Activated T-helper 1 cell treated with anti-CD3 and anti-CD28 coated beads, Interleukin-12 subunit alpha, Interleukin-12 subunit beta, Interleukin-2, Interleukin-4 antibody, amounts not matched to agents 30 ng/mL and 10 ng/mL and 1 ng/mL, durations not matched to agents 14 hours and 24 hours and 36 hours (primary cell): ENCODE results near the gene IRF2BP2. TPM values are rescaled to one million over a fixed set of nuclear protein-coding genes. Genes with fewer than 3 reads are reported as not detected.
"Not testable (repeated sequence)": the region's sequence is repeated elsewhere in the genome, so short reads cannot be mapped to it uniquely, and the experiment has no call there.

Source experiments
- DNase-seq: peaks from one replicate; pipeline ENCODE4 v3.0.0; 2021; ENCODE audit warnings: low spot score
- H3K27ac Mint-ChIP-seq: one replicate; pipeline ENCODE4 v1.8.0; 2021; ENCODE audit warnings: mild to moderate bottlenecking, mixed read lengths
- H3K27me3 Mint-ChIP-seq: one replicate; pipeline ENCODE4 v1.8.0; 2022; ENCODE audit warnings: mild to moderate bottlenecking, moderate library complexity, mixed read lengths; ENCODE audit not compliant: insufficient read depth
- H3K36me3 Mint-ChIP-seq: one replicate; pipeline ENCODE4 v1.8.0; 2021; ENCODE audit warnings: low read depth, mixed read lengths
- H3K4me1 Mint-ChIP-seq: one replicate; pipeline ENCODE4 v1.8.0; 2021; ENCODE audit warnings: low read depth, mixed read lengths
- H3K4me3 Mint-ChIP-seq: one replicate; pipeline ENCODE4 v1.8.0; 2021; ENCODE audit warnings: mild to moderate bottlenecking, moderate library complexity, mixed read lengths
- H3K9me3 Mint-ChIP-seq: one replicate; pipeline ENCODE4 v1.8.0; 2021; ENCODE audit warnings: mixed read lengths
- intact Hi-C: fragments of 100-400 bp; cut with micrococcal nuclease; formaldehyde crosslinking; loops from one replicate; pipeline ENCODE4 v1.15.1; 2024
- total RNA-seq: library from RNA; stranded (reverse); gene quantifications from 2 replicates; pipeline ENCODE4 v1.2.3, GENCODE V29; 2022

IRF2BP2 gene
- total RNA-seq, 1 donor from 2014 or later: 243 TPM

DNA sequence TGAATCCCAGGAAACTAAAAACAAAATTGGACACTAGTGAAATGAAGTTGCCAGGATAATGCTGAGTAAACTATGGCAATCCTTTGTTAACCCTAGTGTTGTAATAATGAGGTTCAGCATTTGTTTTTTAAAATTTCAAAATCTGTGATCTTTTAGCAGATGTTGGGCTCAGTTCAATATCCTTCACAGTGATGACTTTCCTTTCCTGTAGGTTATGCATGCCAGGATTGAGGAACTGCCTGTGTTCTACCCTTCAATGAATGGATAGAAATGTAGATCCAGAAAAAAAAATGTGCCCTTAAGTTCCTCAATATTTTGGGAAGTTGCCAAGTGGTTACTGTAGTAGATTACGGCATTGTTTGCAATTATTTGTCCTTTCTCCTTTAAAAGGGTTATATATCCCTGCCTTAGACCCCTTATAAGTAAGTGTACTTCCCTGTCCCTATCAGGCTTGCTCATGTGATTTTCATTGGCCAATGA is 35.5 kb upstream of the IRF2BP2 start:
- H3K9me3 Mint-ChIP-seq: peaks cover 7% of the 10 kb centered on the region
- H3K4me1 Mint-ChIP-seq: peaks cover 6% of the 10 kb centered on the region
- DNase-seq: no peak
- peaks cover 9% of the 10 kb centered on the region for H3K36me3 Mint-ChIP-seq
- no peak overlapping the region for H3K4me3 Mint-ChIP-seq
- H3K27me3 Mint-ChIP-seq: no peaks in the 10 kb centered on the region
- no peak overlapping the region for H3K27ac Mint-ChIP-seq
- intact Hi-C loops: no loop called here

DNA sequence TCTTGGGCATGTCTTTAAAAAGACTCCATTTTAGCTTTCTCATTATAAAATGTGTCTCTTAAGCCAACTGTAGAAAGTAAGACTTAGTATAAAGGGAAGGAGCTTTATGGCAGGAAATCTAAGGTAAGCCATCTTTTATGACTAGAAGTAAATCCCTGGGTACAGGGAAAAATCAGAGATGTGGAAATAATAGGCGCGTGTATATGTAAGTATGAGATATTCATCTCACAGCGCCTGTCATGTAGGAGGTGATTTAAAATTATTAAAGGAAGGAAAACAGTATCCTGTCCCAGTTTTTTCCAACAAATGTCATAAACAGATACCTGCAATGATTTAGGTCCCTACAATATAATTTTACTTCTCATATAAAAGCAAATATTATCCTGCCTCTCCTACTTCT is 35.0 kb upstream of the IRF2BP2 start:
- H3K27me3 Mint-ChIP-seq: no peaks in the 10 kb centered on the region
- intact Hi-C loops: no loop called here

DNA sequence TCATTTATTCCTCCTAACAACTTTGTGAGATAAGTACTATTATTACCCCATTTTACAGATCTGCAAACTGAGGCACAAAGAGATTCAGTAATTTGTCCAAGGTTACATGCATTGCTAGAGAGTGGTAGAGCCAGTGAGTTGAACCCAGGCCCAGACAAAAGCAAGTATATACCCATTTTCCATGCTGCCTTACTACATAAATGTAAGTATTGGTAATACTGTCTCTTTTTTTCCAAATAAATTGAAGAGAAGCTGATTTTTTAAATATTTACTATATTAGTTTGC is 33.8 kb upstream of the IRF2BP2 start:
- no peaks in the 10 kb centered on the region for H3K27me3 Mint-ChIP-seq
- H3K4me1 Mint-ChIP-seq: peaks cover 6% of the 10 kb centered on the region
- DNase-seq: no peak
- intact Hi-C loops: no loop called here
- no peak overlapping the region for H3K4me3 Mint-ChIP-seq
- no peak overlapping the region for H3K27ac Mint-ChIP-seq
- peaks cover 9% of the 10 kb centered on the region for H3K9me3 Mint-ChIP-seq
- peaks cover 9% of the 10 kb centered on the region for H3K36me3 Mint-ChIP-seq

More for the DNA sequence above, 35.0 kb upstream of the IRF2BP2 start:
- H3K4me3 Mint-ChIP-seq: no peak overlapping the region
- H3K27ac Mint-ChIP-seq: no peak overlapping the region
- peaks cover 7% of the 10 kb centered on the region for H3K9me3 Mint-ChIP-seq
- H3K4me1 Mint-ChIP-seq: peaks cover 6% of the 10 kb centered on the region
- DNase-seq: no peak
- H3K36me3 Mint-ChIP-seq: peaks cover 9% of the 10 kb centered on the region

DNA sequence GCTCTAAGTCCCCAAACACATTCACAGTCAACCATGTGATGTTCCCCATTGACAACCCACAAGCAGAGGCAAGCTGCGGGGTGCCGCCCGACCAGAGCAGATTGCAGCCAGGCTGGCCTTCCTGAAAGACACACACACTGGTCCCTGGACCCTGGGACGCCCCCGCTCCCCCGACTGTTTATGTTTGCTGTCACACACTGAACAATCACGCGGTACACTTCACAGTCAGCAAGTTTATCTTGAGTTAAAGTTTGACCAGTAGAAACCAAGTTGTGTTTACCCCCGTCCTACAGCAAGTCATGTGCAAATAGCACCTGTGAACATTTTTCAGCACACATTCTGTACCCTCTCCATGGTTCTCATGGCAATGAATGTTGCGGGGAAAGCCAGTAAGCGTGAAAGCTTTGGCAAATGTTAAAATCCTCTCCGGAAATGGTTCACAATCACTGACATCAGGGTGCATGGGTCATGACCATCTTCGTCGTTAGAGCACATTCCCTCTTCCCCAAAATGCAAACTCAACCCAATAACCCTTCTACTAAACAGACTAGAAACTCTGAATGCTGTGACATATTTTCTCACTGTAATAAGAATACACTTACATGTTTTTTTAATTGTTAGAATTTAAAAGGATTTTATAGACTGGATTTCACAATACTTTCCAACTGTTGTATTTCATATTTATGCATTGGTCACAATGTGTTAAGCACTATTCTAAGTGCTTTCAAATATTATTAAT is 33.3 kb upstream of the IRF2BP2 start:
- Mint-ChIP-seq H3K4me1 (peaks cover 6% of the 10 kb centered on the region), H3K27me3 (no peaks in the 10 kb centered on the region), H3K4me3 (no peak overlapping the region), H3K36me3 (peaks cover 9% of the 10 kb centered on the region), H3K27ac (no peak overlapping the region), H3K9me3 (peaks cover 11% of the 10 kb centered on the region)
- no peak for DNase-seq
- intact Hi-C loops: no loop called here

DNA sequence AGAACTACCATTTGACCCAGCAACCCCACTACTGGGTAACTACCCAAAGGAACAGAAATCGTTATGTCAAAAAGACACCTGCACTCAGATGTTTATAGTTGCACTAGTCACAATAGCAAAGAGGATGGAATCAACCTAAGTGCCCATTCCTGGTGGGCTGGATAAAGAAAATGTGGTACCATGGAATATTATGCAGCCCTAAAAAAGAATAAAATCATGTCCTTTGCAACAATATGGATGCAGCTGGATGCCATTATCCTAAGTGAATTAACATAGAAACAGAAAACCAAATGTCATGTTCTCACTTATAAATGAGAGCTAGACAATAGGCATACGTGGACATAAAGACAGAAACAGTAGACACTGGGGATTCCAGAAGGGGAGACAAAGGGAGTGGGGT is 32.5 kb upstream of the IRF2BP2 start:
- no peak overlapping the region for H3K4me3 Mint-ChIP-seq
- peaks cover 6% of the 10 kb centered on the region for H3K4me1 Mint-ChIP-seq
- H3K27me3 Mint-ChIP-seq: no peaks in the 10 kb centered on the region
- DNase-seq: no peak
- peaks cover 9% of the 10 kb centered on the region for H3K36me3 Mint-ChIP-seq
- intact Hi-C loops: no loop called here
- no peak overlapping the region for H3K27ac Mint-ChIP-seq
- H3K9me3 Mint-ChIP-seq: peaks cover 11% of the 10 kb centered on the region

DNA sequence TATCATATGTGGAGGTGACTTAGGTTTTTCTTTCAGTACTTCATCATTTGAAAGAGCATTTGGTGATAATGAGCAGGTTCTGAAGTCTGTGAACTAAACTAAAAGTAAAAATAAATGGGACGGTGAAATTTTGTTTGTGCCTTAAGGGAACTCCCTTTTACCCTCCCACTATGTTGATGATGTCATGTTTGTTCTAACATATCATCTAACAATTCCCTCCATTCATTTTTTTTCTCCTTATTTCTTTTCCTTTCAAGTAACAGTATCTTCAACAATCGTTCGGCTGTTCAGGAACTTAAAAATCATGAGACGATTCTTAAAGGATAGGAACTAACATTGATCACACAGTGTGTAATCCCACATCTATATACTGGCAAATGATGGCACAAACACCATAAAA is 30.0 kb upstream of the IRF2BP2 start:
- no peak overlapping the region for H3K27ac Mint-ChIP-seq
- no peak overlapping the region for H3K4me3 Mint-ChIP-seq
- H3K27me3 Mint-ChIP-seq: no peaks in the 10 kb centered on the region
- H3K9me3 Mint-ChIP-seq: peaks cover 4% of the 10 kb centered on the region
- intact Hi-C loops: no loop called here
- H3K36me3 Mint-ChIP-seq: peaks cover 3% of the 10 kb centered on the region
- no peak for DNase-seq
- H3K4me1 Mint-ChIP-seq: peaks cover 6% of the 10 kb centered on the region

DNA sequence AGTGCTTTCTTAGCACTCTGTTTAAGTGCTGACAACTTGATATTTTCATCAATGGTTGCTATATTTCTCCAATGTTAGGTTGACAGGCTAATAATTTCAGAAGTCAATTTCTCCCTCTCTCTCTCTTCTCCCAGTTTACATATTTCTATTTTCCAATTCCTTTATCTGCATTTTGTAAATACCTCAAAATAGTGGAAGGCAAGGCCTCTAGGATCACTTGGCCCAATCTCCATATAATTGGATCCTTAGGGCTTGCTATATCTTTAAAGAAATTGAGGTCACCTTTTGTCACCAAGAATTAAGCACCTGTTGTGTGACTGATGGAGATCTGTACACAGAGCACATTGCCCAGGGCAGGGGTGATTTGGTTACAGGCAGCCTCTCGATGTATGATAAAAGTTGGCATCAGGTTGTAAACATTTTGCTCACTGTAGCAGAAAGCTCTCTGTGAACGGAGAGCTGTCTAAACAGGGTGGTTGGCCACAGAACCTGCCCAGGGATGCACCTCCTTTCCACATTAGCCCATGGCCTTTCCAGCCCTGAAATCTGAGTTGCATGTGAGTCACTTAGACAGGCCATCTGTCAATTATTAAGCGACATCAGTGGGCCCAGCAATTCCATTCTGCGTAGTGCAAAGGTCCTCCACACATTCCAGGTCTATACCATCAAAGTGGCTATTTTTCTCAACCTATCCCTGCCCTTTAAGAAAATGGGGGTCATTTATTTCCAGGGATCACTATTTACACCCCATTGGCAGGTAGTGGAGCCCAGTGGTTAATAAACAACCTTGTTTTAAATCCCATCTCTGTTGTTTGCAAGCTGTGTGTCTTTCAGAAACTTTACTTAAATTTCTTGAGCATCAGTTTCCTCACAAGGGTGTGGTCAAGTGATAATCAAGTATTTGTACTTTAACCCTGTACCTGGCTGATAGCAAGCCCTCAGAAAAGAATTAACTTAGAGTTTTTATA is 29.1 kb upstream of the IRF2BP2 start:
- no peak overlapping the region for H3K4me3 Mint-ChIP-seq

DNA sequence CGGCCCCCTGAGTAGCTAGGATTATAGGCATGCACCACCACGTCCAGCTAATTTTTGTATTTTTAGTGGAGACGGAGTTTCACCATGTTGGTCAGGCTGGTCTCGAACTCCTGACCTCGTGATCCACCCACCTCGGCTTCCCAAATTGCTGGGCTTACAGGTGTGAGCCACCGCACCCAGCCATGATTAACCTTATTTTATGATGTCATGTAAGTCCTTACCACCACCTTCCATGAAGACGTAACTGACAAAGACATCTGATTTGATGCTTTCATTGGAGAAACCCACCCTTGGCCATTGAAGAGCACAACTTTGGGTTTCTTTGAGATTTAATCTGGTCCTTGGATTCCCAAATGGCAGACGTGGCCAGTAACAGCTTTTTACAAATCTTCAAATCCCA is 24.9 kb upstream of the IRF2BP2 start:
- intact Hi-C loops: not testable (repeated sequence)

More for the DNA sequence above, 29.1 kb upstream of the IRF2BP2 start:
- Mint-ChIP-seq H3K36me3 (peaks cover 3% of the 10 kb centered on the region), H3K4me1 (peaks cover 6% of the 10 kb centered on the region), H3K27me3 (no peaks in the 10 kb centered on the region), H3K9me3 (peaks cover 4% of the 10 kb centered on the region), H3K27ac (no peak overlapping the region)
- intact Hi-C loops: no loop called here
- DNase-seq: no peak

DNA sequence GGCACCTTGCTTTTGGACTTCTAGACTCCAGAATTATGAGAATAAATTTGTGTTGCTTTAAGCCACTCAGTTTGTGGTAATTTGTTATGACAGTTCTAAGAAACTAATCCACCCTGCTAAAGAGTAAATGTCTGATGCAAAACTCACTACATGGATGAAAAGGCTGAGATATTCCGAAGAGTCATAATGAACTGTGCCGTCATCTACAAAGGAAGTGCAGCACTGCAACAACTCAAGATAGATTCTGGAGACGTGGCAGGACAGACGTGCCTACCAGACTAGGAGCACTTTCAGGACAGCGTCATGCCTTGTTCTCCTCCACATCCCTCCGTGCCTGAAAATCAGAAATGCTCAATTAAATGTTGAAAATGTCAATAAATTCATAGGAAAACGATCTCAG is 24.4 kb upstream of the IRF2BP2 start:
- no peak overlapping the region for H3K27ac Mint-ChIP-seq
- no peaks in the 10 kb centered on the region for H3K4me1 Mint-ChIP-seq
- H3K36me3 Mint-ChIP-seq: peaks cover 2% of the 10 kb centered on the region
- H3K27me3 Mint-ChIP-seq: no peaks in the 10 kb centered on the region
- intact Hi-C loops: no loop called here
- peaks cover 4% of the 10 kb centered on the region for H3K9me3 Mint-ChIP-seq
- H3K4me3 Mint-ChIP-seq: no peak overlapping the region
- no peak for DNase-seq

More for the DNA sequence above, 24.9 kb upstream of the IRF2BP2 start:
- not testable (repeated sequence) for H3K4me3 Mint-ChIP-seq, H3K4me1 Mint-ChIP-seq, H3K27ac Mint-ChIP-seq, H3K36me3 Mint-ChIP-seq, H3K27me3 Mint-ChIP-seq, H3K9me3 Mint-ChIP-seq, DNase-seq

DNA sequence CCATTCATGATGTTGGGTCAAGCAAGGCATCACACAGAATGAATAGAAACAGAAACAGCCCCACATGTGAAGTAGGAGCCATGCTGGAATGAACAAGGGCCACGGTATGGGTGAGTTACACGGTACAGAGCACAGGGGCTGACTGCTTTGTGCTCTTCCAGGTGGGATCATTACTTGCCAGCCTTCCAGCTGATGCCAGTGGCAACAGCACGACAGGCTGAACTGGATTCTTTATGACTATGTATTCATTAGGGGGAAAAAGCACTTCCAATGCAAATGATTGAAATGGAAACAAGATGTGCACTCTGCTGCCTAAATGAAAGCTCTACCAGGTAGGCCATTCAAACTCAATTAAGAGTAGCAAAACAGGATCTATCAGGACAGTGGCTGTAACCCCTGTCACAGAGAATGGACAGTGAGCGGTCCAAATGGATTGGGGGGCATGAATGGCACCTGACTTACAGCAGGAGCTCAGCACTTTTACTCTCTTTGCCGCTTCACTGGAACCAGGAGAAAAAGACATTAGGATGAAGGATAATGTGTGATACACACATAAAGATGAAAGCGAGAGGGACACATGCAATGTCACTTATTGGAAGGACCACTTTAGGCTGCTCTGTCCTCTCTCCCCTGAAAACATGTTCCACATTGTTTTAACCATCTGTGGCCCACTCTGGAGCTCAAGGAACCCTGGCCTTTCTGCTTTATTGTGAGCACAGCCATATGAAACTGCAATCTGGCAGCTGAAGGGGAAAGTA is 23.4 kb upstream of the IRF2BP2 start:
- intact Hi-C loops: no loop called here
- H3K4me1 Mint-ChIP-seq: no peaks in the 10 kb centered on the region
- H3K36me3 Mint-ChIP-seq: peaks cover 2% of the 10 kb centered on the region
- no peaks in the 10 kb centered on the region for H3K9me3 Mint-ChIP-seq
- H3K4me3 Mint-ChIP-seq: no peak overlapping the region
- no peak for DNase-seq
- no peaks in the 10 kb centered on the region for H3K27me3 Mint-ChIP-seq
- H3K27ac Mint-ChIP-seq: no peak overlapping the region

DNA sequence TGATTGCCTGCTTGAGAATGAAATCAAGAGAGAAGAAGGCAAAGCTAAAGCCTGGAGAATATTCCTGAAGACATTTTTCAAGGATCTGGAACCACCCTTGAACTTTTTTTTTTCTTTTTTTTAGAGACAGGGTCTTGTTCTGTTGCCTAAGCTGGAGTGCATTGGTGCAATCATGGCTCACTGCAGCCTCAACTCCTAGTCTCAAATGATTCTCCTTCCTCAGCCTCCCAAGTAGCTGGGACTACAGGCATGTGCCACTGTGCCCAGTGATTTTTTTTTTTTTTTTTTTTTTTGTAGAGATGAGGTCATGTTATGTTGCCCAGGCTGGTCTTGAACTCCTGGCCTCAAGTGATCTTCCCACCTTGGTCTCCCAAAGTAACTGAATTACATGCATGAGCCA is 22.2 kb upstream of the IRF2BP2 start:
- DNase-seq: no peak
- H3K9me3 Mint-ChIP-seq: no peaks in the 10 kb centered on the region
- no peak overlapping the region for H3K4me3 Mint-ChIP-seq
- peaks cover 2% of the 10 kb centered on the region for H3K36me3 Mint-ChIP-seq
- H3K27me3 Mint-ChIP-seq: no peaks in the 10 kb centered on the region
- no peaks in the 10 kb centered on the region for H3K4me1 Mint-ChIP-seq
- no peak overlapping the region for H3K27ac Mint-ChIP-seq
- intact Hi-C loops: no loop called here

DNA sequence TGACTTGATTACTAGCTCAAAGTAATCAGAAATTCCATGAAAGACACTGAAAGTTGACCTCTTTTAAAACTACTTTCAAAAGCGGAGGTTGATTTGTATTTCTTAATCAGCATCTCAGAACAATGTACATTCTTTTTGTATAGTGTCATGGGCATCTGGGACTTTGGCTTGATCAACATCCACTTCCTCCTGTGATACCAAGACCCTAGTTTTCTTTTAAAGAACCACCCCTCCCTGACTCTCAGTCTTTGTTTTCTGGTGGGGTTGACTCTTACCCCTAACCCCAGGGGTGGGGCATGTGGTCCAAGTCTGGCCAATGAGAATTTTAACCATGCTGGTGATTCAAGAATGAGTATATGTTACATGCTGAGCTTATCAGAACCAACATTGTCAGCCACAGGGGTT is 21.7 kb upstream of the IRF2BP2 start:
- no peak for DNase-seq
- no peaks in the 10 kb centered on the region for H3K27me3 Mint-ChIP-seq
- H3K27ac Mint-ChIP-seq: no peak overlapping the region
- no peak overlapping the region for H3K4me3 Mint-ChIP-seq
- H3K36me3 Mint-ChIP-seq: peaks cover 2% of the 10 kb centered on the region
- H3K9me3 Mint-ChIP-seq: no peaks in the 10 kb centered on the region
- no peaks in the 10 kb centered on the region for H3K4me1 Mint-ChIP-seq
- intact Hi-C loops: no loop called here

DNA sequence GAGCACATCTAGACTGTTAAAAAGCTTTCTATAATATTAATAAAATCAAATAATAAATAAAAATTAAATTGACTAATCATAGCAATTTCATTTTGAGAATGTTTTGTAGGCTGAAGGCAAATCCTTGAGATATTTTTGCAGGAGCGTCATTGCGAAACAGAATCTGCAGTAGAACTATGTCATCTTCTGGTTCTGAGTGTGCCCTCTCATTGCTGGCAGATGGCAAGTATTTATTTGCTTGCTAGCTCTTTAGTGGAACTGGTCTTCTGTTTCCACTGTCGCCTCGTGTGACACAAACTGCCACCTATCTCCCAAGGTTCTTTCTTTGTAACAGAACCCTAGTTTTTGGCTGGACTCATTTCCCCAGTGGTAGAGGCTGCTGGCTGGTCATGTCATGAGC is 19.0 kb upstream of the IRF2BP2 start:
- Mint-ChIP-seq H3K4me3 (no peak overlapping the region), H3K4me1 (no peaks in the 10 kb centered on the region), H3K36me3 (peaks cover 2% of the 10 kb centered on the region), H3K27me3 (no peaks in the 10 kb centered on the region), H3K27ac (no peak overlapping the region), H3K9me3 (no peaks in the 10 kb centered on the region)
- intact Hi-C loops: no loop called here
- DNase-seq: no peak
